HepG2 (cell line): ENCODE results near the gene PTMA. TPM values are rescaled to one million over a fixed set of nuclear protein-coding genes. Genes with fewer than 3 reads are reported as not detected.

Experiments
- GABPA ChIP-seq, 2 experiments: IDR thresholded peaks; 2 replicates each; pipeline ENCODE4 v1.6.1; 2011 to 2016; ENCODE audit warnings: low read depth in 2 of 2, low read length in 1 of 2, missing biosample characterization in 1 of 2, missing genetic modification characterization in 1 of 2
- HDAC1 ChIP-seq: sonication (generic); formaldehyde crosslinking; IDR thresholded peaks from 2 replicates; pipeline ENCODE4 v1.5.1; 2020; ENCODE audit warnings: mild to moderate bottlenecking, missing genetic modification reagents
- HOXD1 ChIP-seq: sonication (generic); formaldehyde crosslinking; IDR thresholded peaks from 2 replicates; pipeline ENCODE4 v1.5.0; 2020; ENCODE audit warnings: missing genetic modification reagents
- KAT8 ChIP-seq: IDR thresholded peaks from 2 replicates; pipeline ENCODE4 v1.6.1; 2016; ENCODE audit warnings: missing genetic modification reagents, missing compliant biosample characterization
- MAF1 ChIP-seq: sonication (generic); formaldehyde crosslinking; IDR thresholded peaks from 2 replicates; pipeline ENCODE4 v1.5.0; 2020; ENCODE audit warnings: missing genetic modification reagents, borderline replicate concordance
- NFAT5 ChIP-seq: sonication (generic); formaldehyde crosslinking; IDR thresholded peaks from 2 replicates; pipeline ENCODE4 v1.4.0; 2020; ENCODE audit warnings: missing genetic modification reagents
- NFIC ChIP-seq: IDR thresholded peaks from 2 replicates; pipeline ENCODE4 v1.6.1; 2012; ENCODE audit warnings: mild to moderate bottlenecking, low read length, inconsistent platforms
- NFYC ChIP-seq: IDR thresholded peaks from 2 replicates; pipeline ENCODE4 v1.6.1; 2016; ENCODE audit warnings: missing genetic modification reagents, missing compliant biosample characterization
- SIN3A ChIP-seq: IDR thresholded peaks from 2 replicates; pipeline ENCODE4 v1.6.1; 2011; ENCODE audit warnings: low read depth, mild to moderate bottlenecking, control low read depth, low read length, borderline replicate concordance
- SMARCC2 ChIP-seq: fragments of 450-650 bp; IDR thresholded peaks from 2 replicates; pipeline ENCODE4 v1.6.1; 2017; ENCODE audit warnings: antibody characterized with exemption, mild to moderate bottlenecking
- ZFP36L1 ChIP-seq: sonication (generic); formaldehyde crosslinking; IDR thresholded peaks from 2 replicates; pipeline ENCODE4 v1.8.0; 2022; ENCODE audit warnings: mild to moderate bottlenecking, missing genetic modification reagents, moderate library complexity
- ZFP41 ChIP-seq: sonication (generic); formaldehyde crosslinking; IDR thresholded peaks from 2 replicates; pipeline ENCODE4 v1.4.0; 2020; ENCODE audit warnings: mild to moderate bottlenecking, missing genetic modification reagents, borderline replicate concordance
- ZFX ChIP-seq: sonication (generic); formaldehyde crosslinking; IDR thresholded peaks from 2 replicates; pipeline ENCODE4 v1.4.0; 2020; ENCODE audit warnings: mild to moderate bottlenecking, low read depth, missing genetic modification reagents, moderate library complexity
- ZNF17 ChIP-seq: sonication (generic); formaldehyde crosslinking; IDR thresholded peaks from 2 replicates; pipeline ENCODE4 v1.5.0; 2020; ENCODE audit warnings: mild to moderate bottlenecking, missing genetic modification reagents
- ZNF205 ChIP-seq: IDR thresholded peaks from 2 replicates; pipeline ENCODE4 v1.6.1; 2018; ENCODE audit warnings: missing biosample characterization, missing genetic modification reagents
- ZNF331 ChIP-seq: sonication (generic); formaldehyde crosslinking; IDR thresholded peaks from 2 replicates; pipeline ENCODE4 v1.4.0; 2020; ENCODE audit warnings: missing genetic modification reagents
- ZNF460 ChIP-seq: sonication (generic); formaldehyde crosslinking; IDR thresholded peaks from 2 replicates; pipeline ENCODE4 v1.5.1; 2020; ENCODE audit warnings: missing genetic modification reagents, mild to moderate bottlenecking, borderline replicate concordance
- ZNF572 ChIP-seq: sonication (generic); formaldehyde crosslinking; IDR thresholded peaks from 2 replicates; pipeline ENCODE4 v1.5.1; 2020; ENCODE audit warnings: mild to moderate bottlenecking, missing genetic modification reagents
- ZNF672 ChIP-seq: sonication (generic); formaldehyde crosslinking; IDR thresholded peaks from 2 replicates; pipeline ENCODE4 v1.8.1; 2022; ENCODE audit warnings: missing genetic modification reagents
- polyA plus RNA-seq, 8 experiments: library from polyadenylated mRNA; depleted of rRNA in 3 of 8; stranded (reverse) in 7 of 8; unstranded in 1 of 8; fragments of >200 nt; fragmentation: Illumina TruSeq in 4 of 8; extraction: Trizol in 4 of 8; gene quantifications; 2 replicates each; pipeline versions ENCODE4 v1.2.1 to v1.2.3, GENCODE V29; 2011 to 2016; ENCODE audit warnings: low read depth in 4 of 8, missing spikeins in 1 of 8, mixed read lengths in 1 of 8; ENCODE audit not compliant: insufficient read depth in 1 of 8
- total RNA-seq, 5 experiments: library from RNA; depleted of rRNA; stranded (reverse); fragments of >200 nt; fragmentation: Illumina TruSeq; extraction: Trizol; gene quantifications; 2 replicates each; pipeline ENCODE4 v1.2.3, GENCODE V29; 2016; ENCODE audit warnings: low read depth in 1 of 5
- TF ChIP-seq, protein P1 (sequence below): IDR thresholded peaks from 2 replicates; pipeline ENCODE4 v1.6.1; 2016; ENCODE audit warnings: missing compliant biosample characterization, missing genetic modification reagents, borderline replicate concordance
- TF ChIP-seq, protein P2 (sequence below): sonication (generic); formaldehyde crosslinking; IDR thresholded peaks from 2 replicates; pipeline ENCODE4 v1.4.0; 2020; ENCODE audit warnings: missing genetic modification reagents, mild to moderate bottlenecking, borderline replicate concordance

The PTMA gene
- total and polyA plus RNA-seq, 2 of the 13 experiments (the other 11 are each of a cell fraction or from before 2014, with no cell fraction given): 190 to 1,086 TPM

DNA sequence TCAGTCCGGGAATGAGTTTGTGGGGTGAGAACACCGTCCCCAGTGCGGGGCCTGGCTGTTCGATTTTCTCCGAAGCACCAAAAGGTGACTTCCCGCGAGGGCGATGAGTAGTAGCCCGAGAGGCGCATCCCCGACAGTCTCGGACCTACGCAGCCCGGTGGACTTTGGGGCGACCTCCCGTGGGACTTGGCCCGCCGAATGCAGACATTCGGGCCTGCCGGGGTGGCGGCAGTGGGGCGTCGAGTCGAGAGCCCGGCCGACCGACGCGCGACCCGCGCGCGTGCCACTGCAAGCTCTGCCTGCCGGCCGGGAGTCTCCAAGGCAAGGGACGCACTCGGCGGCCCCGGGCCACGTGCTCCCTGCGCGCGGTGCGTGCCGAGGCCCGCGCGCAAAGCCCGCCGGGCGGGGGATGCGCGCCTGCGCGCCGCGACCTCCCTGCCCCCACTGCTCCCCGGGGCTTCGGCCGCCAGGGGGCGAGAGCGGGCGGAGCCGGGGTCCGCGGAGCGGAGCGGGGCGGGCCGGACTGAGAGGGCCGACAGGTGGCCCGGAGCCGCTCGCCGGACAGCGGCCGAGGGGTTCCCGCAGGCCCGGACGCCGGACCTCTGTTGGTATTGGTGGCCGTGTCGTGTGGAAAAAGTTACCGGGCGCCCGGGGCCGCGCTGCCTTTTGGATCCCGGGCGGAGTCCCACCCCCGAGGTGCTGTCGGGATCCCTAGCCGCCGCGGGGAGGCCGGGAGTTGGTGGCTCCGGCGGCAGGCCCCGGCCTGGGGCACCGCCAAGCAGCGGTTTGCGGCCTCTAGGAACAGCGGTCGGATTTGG lies 1.9 kb downstream of the PTMA start (continued):
- peak; percentile 100 for TF ChIP-seq NFAT5
- TF ChIP-seq, protein P1, sequence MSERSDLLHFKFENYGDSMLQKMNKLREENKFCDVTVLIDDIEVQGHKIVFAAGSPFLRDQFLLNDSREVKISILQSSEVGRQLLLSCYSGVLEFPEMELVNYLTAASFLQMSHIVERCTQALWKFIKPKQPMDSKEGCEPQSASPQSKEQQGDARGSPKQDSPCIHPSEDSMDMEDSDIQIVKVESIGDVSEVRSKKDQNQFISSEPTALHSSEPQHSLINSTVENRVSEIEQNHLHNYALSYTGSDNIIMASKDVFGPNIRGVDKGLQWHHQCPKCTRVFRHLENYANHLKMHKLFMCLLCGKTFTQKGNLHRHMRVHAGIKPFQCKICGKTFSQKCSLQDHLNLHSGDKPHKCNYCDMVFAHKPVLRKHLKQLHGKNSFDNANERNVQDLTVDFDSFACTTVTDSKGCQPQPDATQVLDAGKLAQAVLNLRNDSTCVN (CRISPR knock-in tag): peak; percentile 88
- TF ChIP-seq ZNF17 (CRISPR knock-in tag): peak; percentile 98
- peak; percentile 99 for TF ChIP-seq ZFP41 (CRISPR knock-in tag)
- peak; percentile 93 for TF ChIP-seq ZFX (CRISPR knock-in tag)
- TF ChIP-seq SMARCC2: no peak
- TF ChIP-seq ZNF331 (CRISPR knock-in tag): peak; percentile 99
- peak; percentile 50; the same call in 1 of the 2 replicates for TF ChIP-seq ZNF460 (CRISPR knock-in tag)
- no peak for TF ChIP-seq ZNF572 (CRISPR knock-in tag)
- TF ChIP-seq ZNF672 (CRISPR knock-in tag): peak; percentile 99
- TF ChIP-seq SIN3A: peak; percentile 91; the same call in 1 of the 2 replicates
- TF ChIP-seq KAT8 (CRISPR knock-in tag): peak; percentile 71
- peak; percentile 94; the same call in 1 of the 2 replicates for TF ChIP-seq MAF1
- no peak for TF ChIP-seq GABPA (IDR thresholded peaks at IDR 0.05; ENCODE audit: low read depth, low read length)
- no peak for TF ChIP-seq GABPA (CRISPR knock-in tag; IDR thresholded peaks at IDR 0.05; ENCODE audit: low read depth)
- TF ChIP-seq, protein P2, sequence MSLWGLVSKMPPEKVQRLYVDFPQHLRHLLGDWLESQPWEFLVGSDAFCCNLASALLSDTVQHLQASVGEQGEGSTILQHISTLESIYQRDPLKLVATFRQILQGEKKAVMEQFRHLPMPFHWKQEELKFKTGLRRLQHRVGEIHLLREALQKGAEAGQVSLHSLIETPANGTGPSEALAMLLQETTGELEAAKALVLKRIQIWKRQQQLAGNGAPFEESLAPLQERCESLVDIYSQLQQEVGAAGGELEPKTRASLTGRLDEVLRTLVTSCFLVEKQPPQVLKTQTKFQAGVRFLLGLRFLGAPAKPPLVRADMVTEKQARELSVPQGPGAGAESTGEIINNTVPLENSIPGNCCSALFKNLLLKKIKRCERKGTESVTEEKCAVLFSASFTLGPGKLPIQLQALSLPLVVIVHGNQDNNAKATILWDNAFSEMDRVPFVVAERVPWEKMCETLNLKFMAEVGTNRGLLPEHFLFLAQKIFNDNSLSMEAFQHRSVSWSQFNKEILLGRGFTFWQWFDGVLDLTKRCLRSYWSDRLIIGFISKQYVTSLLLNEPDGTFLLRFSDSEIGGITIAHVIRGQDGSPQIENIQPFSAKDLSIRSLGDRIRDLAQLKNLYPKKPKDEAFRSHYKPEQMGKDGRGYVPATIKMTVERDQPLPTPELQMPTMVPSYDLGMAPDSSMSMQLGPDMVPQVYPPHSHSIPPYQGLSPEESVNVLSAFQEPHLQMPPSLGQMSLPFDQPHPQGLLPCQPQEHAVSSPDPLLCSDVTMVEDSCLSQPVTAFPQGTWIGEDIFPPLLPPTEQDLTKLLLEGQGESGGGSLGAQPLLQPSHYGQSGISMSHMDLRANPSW (CRISPR knock-in tag): no peak; the same call in 1 of the 2 replicates
- peak; percentile 84 for TF ChIP-seq ZNF205 (CRISPR knock-in tag)
- TF ChIP-seq NFIC: no peak
- TF ChIP-seq ZFP36L1 (CRISPR knock-in tag): peak; percentile 97
- TF ChIP-seq HDAC1: peak; percentile 94
- TF ChIP-seq HOXD1: peak; percentile 97
- peak; percentile 45; the same call in 1 of the 2 replicates for TF ChIP-seq NFYC (CRISPR knock-in tag)
